IPS DF 19.7 (cell line): ENCODE data around the gene POLR2L.

ENCODE experiments used
- DNase-seq: peaks from one replicate; pipeline ENCODE4 v3.0.0-alpha.2; 2013; ENCODE audit warnings: low read depth, low spot score

Gene POLR2L

GRCh38 chr11:838441-839279 lies 3.7 kb downstream of the POLR2L start:
- no peak for DNase-seq

- DNase-seq, result no peak
These were observed 4.4 kb downstream of the POLR2L start for GRCh38 chr11:837990-838307.

DNA sequence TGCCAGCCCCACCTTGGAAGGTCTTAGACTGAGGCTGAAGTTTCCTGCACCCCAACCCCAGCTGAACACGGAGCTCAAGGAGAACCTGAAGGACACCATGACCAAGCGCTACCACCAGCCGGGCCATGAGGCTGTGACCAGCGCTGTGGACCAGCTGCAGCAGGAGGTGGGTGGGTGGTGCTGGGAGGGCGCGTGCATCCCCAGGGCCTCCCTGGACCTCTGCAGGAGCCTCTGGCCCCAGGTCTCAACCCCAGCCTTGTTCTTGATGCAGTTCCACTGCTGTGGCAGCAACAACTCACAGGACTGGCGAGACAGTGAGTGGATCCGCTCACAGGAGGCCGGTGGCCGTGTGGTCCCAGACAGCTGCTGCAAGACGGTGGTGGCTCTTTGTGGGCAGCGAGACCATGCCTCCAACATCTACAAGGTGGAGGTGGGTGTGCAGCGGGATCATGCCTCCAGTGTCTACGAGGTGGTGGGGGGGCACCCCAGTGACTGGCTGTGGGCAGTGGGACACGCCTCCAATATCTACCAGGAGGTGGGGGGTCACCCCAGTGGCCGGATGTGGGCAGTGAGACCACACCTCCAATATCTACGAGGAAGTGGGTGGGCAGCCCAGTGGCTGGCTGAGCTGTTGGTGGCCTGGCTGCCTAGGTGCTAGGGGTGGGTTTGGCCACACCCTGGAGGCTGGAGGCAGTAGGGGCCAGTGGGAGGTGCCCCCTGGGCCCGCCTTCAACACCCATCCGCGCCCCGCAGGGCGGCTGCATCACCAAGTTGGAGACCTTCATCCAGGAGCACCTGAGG lies 4.9 kb downstream of the POLR2L start:
- DNase-seq, result no peak

DNA sequence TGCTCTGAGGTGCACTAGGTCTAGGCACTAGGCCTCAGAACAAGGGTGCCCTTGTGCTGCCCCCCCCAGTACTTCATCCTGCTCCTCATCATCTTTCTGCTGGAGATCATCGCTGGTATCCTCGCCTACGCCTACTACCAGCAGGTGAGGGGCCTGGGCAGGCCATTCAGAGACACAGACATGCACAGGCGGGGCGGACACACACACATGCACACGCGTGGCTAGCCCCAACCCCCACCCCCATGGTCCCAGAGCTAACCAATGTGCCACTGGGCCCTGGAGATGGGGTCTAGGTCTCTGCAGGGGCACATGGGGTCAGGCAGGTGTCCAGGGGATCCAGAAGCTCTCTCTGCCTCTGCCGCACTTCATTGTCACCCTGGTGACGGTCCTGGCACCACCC lies 5.6 kb downstream of the POLR2L start:
- no peak for DNase-seq

- no peak for DNase-seq
These were observed 6.1 kb downstream of the POLR2L start for GRCh38 chr11:836274-836673.

GRCh38 chr11:834371-835316 lies 7.7 kb downstream of the POLR2L start:
- DNase-seq, result no peak

DNA sequence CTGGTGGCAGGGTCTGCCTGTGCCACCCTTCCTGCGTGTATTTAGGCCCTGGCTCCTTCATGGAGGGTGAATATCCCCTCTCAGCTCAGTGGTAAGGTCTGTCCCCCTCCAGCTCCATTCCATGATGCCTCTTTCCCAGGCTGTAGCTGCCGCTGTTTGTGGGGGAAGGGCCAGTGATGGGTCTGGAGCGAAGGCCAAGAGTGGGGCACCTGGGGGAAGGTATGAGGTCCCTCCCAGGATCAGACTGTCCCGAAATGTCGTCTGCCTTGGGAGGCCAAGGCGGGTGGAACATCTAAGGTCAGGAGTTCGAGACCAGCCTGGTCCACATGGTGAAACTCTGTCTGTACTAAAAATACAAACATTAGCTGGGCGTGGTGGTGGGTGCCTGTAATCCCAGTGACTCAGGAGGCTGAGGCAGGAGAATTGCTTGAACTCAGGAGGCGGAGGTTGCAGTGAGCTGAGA lies 8.4 kb downstream of the POLR2L start:
- no peak for DNase-seq

DNA sequence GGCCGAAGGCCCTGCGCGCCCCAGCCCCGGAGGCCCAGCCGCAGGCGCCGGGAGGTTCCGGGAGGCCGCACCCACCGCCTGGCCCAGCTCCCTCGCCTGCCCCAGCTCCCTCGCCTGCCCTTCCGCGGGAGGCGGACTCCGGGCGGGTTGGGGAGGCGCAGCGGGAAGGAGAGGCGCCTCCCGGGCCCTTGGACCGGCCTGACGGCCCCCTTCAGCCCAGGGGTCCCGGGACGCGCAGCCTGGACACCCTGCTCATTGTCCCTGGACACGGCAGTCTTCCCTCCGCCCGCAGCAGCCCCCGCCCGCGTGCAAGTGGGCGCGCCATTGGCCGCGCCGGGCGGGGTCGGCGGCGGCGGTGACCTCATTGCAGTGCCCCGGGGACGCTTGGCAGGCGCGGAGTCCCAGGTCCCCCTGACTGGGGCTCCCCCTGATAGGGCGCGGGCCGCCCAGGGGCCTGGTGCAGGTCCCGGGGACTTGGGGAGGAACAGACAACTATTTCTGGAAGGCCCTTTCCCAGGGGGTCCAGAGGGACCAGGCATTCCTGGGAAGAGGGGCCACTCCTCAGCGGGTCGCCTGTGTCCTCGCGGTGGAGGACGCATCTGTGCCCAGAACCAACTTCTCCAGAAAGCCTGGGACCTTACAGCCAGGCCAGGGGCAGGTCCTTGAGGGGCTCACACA lies 9.1 kb downstream of the POLR2L start:
- no peak for DNase-seq

GRCh38 chr11:832529-833113 lies 9.7 kb downstream of the POLR2L start, which contains the start of gene CD151:
Gene CD151, plus strand, starts transcription at chr11:832952. Its CDS starts 3,118 bp downstream, at chr11:836070.
- DNase-seq, result no peak

- DNase-seq, result no peak
These were observed 10.3 kb downstream of the POLR2L start for GRCh38 chr11:831961-832528.

DNA sequence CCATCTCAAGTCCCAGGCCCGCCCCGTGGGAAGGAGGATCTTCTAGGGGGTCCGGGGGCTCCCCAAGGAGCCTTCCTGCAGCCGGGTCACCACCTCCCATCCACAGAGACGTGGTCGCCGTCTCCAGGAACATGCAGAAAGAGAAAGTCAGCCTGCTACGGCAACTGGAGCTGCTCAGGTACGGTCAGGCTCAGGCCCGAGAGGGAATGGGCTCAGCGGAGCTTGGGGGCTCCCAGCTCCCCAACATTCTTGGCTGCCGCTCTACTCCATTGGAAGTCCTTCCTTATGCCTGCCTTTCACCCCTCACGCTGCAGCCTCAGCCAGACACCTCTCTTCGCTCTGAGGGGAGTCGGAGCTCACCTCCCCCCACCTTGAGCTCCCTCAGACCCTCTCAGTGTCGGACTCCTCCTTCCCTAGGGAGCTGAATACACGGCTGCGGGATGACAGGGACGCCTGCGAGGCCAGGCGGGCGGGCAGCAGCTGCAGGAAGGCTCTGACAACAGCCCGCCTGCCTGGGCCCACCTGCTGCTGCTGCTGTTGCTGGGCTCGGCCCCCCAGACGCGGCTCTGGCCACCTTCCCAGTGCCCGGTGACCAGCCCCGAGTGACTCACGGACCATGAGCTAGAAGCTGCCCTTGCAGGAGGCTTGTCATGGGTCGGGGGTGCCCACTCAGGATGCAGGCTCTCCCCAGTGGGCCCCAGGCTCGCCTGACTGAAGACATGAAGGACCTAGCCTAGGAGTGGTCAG lies 11.0 kb downstream of the POLR2L start:
- no peak for DNase-seq

GRCh38 chr11:830295-831117 lies 11.8 kb downstream of the POLR2L start:
- no peak for DNase-seq

- DNase-seq, result no peak
These were observed 12.5 kb downstream of the POLR2L start for GRCh38 chr11:829847-830294.

GRCh38 chr11:829176-829846 lies 13.0 kb downstream of the POLR2L start:
- DNase-seq, result no peak

DNA sequence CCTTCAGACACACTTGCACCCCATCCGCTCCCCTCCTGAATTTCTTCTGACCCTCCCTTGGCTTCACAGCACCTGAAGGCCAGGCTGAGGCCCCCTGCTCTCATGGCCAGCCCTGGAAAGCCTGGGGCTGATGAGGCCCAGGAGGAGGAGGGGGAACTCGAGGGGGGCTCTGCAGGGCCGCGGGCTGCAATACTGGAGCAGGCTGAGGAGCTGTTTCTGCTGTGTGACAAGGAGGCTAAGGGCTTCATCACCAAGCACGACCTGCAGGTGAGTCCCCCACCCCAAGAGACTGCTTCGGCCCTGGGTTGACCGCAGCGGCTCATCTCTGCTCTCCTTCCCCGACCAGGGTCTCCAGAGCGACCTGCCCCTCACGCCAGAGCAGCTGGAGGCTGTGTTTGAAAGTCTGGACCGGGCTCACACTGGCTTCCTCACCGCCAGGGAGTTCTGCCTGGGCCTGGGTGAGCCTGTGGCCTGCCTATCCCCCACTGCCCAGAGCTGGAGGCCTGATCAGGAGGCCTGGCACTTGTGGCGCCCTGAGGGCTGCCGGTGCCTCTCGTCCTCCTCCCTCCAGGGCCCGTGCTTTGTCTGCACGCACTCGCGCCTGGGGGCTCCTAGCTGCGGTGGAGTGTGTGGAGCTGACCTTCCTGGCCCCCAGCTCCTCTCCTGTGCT lies 13.7 kb downstream of the POLR2L start:
- DNase-seq, result no peak

GRCh38 chr11:827897-828192 lies 14.5 kb downstream of the POLR2L start, which contains the start of gene CRACR2B:
Gene CRACR2B, plus strand, starts transcription at chr11:827919. Its CDS starts 689 bp downstream, at chr11:828608.
- no peak for DNase-seq

DNA sequence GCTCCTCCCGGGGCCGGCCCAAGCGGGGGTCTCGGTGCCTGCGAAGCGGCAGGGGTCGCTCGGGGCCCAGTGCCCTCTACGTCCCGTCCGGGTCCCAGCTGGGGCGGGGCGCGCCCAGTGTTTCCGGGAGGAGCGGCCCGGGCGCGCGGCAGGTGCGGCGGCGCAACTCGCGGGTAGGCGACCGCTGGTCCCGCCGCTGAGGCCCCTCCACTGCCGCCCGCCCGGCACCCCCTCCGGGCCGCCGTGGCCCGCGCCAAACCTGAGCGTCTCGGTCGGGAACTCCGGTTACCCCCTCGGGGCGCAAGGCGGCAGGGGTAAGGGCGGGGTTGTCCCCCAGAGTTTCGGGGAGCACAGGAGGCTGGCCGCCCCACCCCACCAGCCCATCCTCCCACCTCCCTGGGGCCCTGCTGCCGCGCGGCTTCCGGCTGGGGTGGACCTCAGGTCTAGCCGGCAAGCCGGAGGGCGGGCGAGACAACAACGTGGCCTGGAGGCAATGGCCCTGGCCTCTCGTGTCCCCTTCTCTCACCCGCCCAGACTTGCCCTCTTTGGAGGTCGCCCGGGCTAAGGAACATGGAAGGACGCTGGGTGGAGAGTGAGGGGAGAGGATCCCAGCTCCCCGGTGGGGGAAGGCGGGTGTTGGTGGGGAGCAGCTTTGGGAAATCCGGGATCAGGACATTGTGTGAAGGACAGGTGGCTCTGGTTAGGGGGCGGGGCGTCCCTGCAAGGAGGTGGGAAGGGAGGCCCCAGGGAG lies 15.0 kb downstream of the POLR2L start:
- no peak for DNase-seq
